SU-DHL-6 (cell line): ENCODE measurements around the gene RBMX2.
"Not testable (repeated sequence)": the region's sequence is repeated elsewhere in the genome, so short reads cannot be mapped to it uniquely, and the experiment has no call there.

Experiments
- EZH2phosphoT487 ChIP-seq: fragments of 200-600 bp; sonication (generic), shearing (Covaris generic); conservative IDR thresholded peaks from 2 replicates; pipeline ENCODE4 v1.6.1; 2018; ENCODE audit warnings: mild to moderate bottlenecking, antibody characterized with exemption, low read length, moderate library complexity, mixed read lengths
- TF ChIP-seq, protein P1 (sequence below): fragments of 200-600 bp; sonication (generic); IDR thresholded peaks from one replicate; pipeline ENCODE4 v1.5.1; 2017; ENCODE audit warnings: antibody characterized with exemption, mild to moderate bottlenecking, low read length, moderate library complexity; ENCODE audit not compliant: insufficient read depth, poor library complexity, severe bottlenecking

DNA sequence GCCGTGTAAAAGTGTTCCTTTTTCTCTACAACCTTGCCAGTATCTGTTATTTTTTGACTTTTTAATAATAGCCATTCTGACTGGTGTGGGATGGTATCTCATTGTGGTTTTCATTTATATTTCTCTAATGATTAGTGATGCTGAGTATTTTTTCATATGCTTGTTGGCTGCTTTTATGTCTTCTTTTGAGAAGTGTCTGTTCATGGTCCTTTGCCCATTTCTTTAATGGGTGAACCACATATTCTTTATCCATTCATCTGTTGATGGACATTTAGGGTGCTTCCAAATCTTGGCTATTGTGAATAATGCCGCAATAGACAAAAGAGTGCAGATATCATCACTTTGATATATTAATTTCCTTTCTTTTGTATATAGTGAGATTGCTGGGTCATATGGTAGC, 36.2 kb downstream of the RBMX2 start:
- TF ChIP-seq, protein P1, sequence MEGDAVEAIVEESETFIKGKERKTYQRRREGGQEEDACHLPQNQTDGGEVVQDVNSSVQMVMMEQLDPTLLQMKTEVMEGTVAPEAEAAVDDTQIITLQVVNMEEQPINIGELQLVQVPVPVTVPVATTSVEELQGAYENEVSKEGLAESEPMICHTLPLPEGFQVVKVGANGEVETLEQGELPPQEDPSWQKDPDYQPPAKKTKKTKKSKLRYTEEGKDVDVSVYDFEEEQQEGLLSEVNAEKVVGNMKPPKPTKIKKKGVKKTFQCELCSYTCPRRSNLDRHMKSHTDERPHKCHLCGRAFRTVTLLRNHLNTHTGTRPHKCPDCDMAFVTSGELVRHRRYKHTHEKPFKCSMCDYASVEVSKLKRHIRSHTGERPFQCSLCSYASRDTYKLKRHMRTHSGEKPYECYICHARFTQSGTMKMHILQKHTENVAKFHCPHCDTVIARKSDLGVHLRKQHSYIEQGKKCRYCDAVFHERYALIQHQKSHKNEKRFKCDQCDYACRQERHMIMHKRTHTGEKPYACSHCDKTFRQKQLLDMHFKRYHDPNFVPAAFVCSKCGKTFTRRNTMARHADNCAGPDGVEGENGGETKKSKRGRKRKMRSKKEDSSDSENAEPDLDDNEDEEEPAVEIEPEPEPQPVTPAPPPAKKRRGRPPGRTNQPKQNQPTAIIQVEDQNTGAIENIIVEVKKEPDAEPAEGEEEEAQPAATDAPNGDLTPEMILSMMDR = not testable (repeated sequence)
- not testable (repeated sequence) for TF ChIP-seq EZH2phosphoT487
